Stimulated activated CD4-positive, alpha-beta T cell treated with anti-CD3 and anti-CD28 coated beads, Interleukin-4, amount 100 ng/mL, for 24 hours (primary cell): ENCODE results near the gene PTPRD.
A peak's percentile ranks its signal among the peaks of the same experiment; 100 is the strongest.
"Not testable (repeated sequence)": the region's sequence is repeated elsewhere in the genome, so short reads cannot be mapped to it uniquely, and the experiment has no call there.

Experiments used
- DNase-seq: peaks from one replicate; pipeline ENCODE4 v3.0.0-alpha.2; 2020

The PTPRD gene

GRCh38 chr9:9949978-9950377 lies 662.8 kb downstream of the PTPRD start:
- no peak for DNase-seq

GRCh38 chr9:9949368-9949767 lies 663.4 kb downstream of the PTPRD start:
- DNase-seq, result no peak

DNA sequence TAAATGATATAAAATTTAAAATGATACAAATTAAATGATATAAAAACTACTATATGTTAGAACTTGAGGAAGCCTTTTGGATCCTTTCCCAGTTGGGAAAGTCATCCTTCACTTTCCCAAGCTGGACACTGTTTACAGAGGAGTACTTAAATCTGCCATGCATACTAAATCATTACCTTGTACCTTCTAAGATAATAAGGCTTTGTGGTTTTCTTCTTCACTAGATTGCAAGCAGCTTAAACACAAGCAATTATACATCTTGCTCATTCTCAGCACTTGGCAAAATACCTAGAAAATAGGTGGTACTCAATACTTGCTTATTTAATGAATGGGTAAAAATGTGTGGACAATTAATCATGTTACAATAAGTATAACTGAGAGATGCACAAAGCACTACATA lies 666.8 kb downstream of the PTPRD start:
- DNase-seq, result no peak

DNA sequence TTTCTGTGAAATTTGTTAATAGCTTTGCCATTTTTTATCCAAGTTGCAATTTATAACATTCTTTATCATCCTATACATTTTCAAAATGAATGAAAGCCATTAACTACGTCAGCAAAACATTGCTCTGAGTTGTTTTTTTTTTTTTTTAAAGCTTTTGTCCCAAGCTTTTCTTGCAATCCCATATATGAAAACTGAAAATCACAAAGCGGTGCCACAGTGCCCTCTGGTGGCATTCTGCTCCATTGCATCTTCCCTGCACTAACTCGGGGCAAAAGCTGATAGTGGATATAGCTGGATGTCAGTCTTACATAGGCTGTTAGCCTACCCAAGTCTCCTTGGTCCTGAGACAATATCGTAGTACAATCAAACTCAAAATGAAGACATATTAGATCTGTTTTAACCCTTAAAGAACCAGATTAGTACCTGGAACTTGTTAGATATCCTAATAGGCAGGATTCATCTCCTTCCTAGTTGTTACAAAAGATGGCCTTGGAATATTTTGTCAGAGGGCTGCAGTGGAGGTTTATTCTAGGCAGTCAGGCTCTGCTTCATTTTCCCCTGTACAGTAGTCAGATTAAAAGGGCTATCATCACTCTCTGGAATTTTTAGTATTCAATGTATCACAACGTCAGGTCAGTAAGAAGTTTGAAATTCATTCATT lies 669.9 kb downstream of the PTPRD start:
- peak; percentile 39 for DNase-seq

- no peak for DNase-seq
These were observed 674.4 kb downstream of the PTPRD start for GRCh38 chr9:9938432-9938831.

GRCh38 chr9:9931464-9931863 lies 681.3 kb downstream of the PTPRD start:
- DNase-seq, result not testable (repeated sequence)

- DNase-seq, result no peak
These were observed 688.4 kb downstream of the PTPRD start for GRCh38 chr9:9924376-9924775.

GRCh38 chr9:9921805-9922204 lies 691.0 kb downstream of the PTPRD start:
- no peak for DNase-seq

- DNase-seq, result no peak
These were observed 692.3 kb downstream of the PTPRD start for GRCh38 chr9:9920425-9921060.

- no peak for DNase-seq
These were observed 693.5 kb downstream of the PTPRD start for GRCh38 chr9:9919174-9919775.

DNA sequence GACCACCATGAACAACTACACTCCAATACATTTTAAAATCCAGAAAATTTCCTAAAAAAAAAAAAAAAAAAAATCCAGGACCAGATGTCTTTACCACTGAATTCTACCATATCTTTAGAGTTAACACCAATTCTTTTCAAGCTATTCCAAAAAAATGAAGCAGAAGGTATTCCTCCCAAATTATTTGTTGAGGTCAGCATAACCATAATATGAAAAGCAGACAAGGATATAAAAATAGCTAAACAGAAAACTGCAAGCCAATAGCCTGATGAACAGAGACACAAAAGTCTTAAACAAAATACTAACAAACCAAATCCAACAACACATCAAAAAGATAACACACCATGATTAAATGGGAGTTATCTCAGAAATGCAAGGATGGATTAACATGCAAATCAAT lies 695.4 kb downstream of the PTPRD start:
- no peak for DNase-seq

GRCh38 chr9:9914174-9914573 lies 698.6 kb downstream of the PTPRD start:
- DNase-seq, result no peak

DNA sequence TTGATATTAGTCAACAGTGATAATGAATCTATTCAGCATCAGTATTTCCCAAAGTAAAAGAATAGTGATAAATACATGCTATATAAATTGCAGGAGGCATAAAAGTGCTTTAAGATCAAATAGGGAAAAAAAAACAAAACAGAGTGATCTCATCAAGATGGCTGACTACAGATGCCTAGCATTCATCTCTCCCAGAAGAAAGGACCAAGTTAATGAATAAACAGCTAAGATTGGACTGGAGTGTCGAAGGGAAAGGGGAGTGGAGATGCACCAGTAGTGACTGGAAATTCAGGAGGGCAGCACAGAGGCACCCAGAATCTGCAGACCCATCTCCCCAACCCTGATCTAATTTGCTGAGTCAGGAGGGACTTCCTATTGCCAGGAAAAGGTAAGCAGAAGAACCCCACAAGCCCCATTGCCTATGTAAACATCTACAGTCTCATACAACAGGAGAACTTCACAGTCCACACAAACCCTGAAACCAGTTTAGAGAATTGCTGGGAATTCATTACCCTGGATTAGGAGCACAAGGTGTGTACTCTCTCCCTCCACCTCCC lies 699.4 kb downstream of the PTPRD start:
- DNase-seq, result no peak

- no peak for DNase-seq
These were observed 700.3 kb downstream of the PTPRD start for GRCh38 chr9:9912459-9912858.

DNA sequence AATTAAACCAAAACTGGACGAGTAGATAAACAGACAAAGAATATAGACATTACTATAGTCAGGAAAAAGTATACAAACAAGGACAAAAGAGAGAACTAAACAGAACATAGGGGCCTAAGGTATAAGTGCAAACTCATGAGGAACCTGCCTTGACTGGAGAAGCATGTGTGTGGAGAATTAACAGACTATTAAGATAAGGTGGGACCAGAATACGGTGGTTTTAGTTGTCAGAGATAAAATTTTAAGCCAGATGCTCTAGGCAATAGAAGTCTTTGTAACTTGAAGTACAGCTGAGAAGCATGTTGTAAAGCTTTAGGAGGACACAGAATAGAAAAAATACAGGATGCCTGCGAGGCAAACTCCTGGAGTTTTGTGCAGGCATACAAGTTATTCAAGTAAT lies 707.1 kb downstream of the PTPRD start:
- no peak for DNase-seq

GRCh38 chr9:9904041-9904440 lies 708.8 kb downstream of the PTPRD start:
- no peak for DNase-seq

- no peak for DNase-seq
These were observed 711.2 kb downstream of the PTPRD start for GRCh38 chr9:9901624-9902023.

- DNase-seq, result no peak
These were observed 719.0 kb downstream of the PTPRD start for GRCh38 chr9:9893837-9894236.

DNA sequence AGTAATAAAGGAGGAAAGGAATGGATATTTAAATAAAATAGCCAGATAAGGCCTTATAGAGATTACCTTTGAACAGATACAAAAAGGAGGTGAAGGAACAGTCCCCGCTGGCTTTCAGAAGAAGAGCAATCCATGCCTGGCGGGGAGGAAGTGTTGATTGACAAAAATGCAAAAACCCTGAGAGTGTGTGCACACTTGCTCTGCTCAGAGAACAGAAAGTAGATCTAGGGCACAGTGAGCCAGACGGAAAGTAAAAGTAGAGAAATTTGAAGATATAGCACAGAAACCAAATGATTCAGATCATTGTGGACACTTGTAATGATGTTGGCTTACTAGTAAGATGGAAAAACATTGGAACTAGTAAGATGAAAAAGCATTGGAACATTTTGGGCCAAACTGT lies 720.6 kb downstream of the PTPRD start:
- DNase-seq, result no peak

DNA sequence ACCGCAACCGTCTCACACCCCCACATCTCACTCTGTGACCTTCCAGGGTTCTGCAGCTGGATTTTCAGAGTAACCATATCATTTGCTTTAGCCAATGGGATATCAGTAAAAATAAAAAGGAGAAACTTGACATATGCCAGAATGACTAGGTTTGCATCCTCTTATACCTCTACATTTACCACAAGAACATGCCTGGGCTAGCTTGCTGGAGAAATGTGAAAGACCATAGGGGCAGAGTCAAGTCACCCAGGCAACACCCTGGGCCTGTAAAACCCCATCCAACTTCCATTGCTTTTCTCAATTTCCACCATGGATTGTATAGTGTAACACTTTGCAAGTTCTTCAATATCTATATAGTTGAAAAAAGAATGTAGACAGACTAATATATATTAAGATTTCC lies 731.1 kb downstream of the PTPRD start:
- no peak for DNase-seq

DNA sequence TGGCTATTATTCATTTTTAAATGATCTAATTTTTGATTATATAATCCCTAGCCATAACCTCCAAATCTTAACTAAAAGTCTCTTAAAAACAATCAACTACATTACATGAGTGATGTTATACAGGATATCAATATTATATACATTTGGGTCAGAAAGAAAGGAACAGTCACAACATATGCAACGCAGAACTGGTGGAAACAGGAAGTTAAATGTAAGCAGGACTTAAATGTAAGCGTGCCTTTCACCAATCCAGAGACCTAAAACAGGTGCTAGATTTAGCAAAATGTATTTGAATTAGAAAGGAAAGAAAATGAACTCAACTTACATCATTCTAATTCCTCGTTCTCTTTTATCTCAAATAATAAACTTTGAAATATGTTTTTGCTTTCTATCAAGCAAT lies 738.5 kb downstream of the PTPRD start:
- DNase-seq, result no peak

DNA sequence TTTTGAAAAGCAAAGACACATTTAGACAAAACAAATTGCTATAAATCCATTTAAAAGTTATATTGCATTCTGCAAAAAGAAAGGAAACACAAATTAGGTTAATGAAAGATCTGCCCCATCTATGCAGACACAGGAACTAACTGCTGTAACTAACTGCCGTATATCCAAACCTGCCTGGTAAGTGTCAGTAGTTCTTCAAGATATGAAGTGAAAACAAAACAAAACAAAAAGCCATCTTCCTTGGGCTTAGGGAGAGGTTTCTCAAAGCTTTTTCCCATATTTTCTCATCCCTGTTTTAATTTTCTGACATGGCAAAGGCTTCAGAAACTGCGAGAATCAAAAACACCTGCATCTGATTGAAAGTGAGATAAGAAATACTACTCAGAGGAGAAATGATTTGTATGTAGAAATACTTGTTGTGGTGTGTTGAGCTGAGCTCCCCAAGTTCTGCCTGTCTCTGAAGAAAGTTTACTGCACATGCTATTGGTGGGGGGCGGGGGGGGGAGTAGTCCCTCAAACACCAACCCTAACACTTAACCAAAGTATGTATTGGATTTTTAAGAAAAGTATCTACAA lies 750.5 kb downstream of the PTPRD start:
- DNase-seq, result no peak

- DNase-seq, result no peak
These were observed 757.4 kb downstream of the PTPRD start for GRCh38 chr9:9855177-9856078.
